Spinal cord (tissue), 10 donors: ENCODE measurements around the gene CHRNA1. TPM values are rescaled to one million over a fixed set of nuclear protein-coding genes. Genes with fewer than 3 reads are reported as not detected.

Experiments
- DNase-seq, 6 donors: peaks; one replicate each; pipeline versions ENCODE4 v3.0.0 to v3.0.0-alpha.2; 2013 to 2015; ENCODE audit warnings: low spot score in 6 of 6, low read depth in 4 of 6
- H3K27ac ChIP-seq: one replicate; pipeline ENCODE4 v1.5.1; 2013; ENCODE audit warnings: low read depth, low read length, control low read depth
- H3K27me3 ChIP-seq: one replicate; pipeline ENCODE4 v1.6.1; 2013; ENCODE audit warnings: low read length; ENCODE audit not compliant: control insufficient read depth, insufficient read depth
- H3K36me3 ChIP-seq: one replicate; pipeline ENCODE4 v1.6.1; 2013; ENCODE audit warnings: low read length; ENCODE audit not compliant: control insufficient read depth, insufficient read depth
- H3K4me1 ChIP-seq: one replicate; pipeline ENCODE4 v1.6.1; 2013; ENCODE audit warnings: low read length; ENCODE audit not compliant: control insufficient read depth, insufficient read depth
- H3K4me3 ChIP-seq: one replicate; pipeline ENCODE4 v1.5.1; 2013; ENCODE audit warnings: low read depth, low read length, control low read depth
- H3K9me3 ChIP-seq: one replicate; pipeline ENCODE4 v1.6.1; 2013; ENCODE audit warnings: low read length; ENCODE audit not compliant: control insufficient read depth, insufficient read depth
- WGBS: methylation state at CpG from one replicate; pipeline ENCODE4 v1.1.5; 2013; ENCODE audit warnings: missing lambda C conversion rate; ENCODE audit not compliant: insufficient coverage; 5-methylcytosine and 5-hydroxymethylcytosine counted together
- polyA plus RNA-seq, 2 donors: library from polyadenylated mRNA; unstranded; fragments of 120-200 nt; gene quantifications; one replicate each; pipeline ENCODE4 v1.2.1, GENCODE V29; 2013; ENCODE audit not compliant: insufficient read length in 2 of 2
- total RNA-seq, 2 donors: library from RNA; depleted of rRNA in 1 of 2; stranded (reverse); fragments of 120-200 nt in 1 of 2; fragments of >200 nt in 1 of 2; gene quantifications; one replicate each; pipeline versions ENCODE4 v1.2.3 to v1.2.4, GENCODE V29; 2013 to 2014
- donor health status: healthy.

CHRNA1 gene
- total and polyA plus RNA-seq, 4 donors, result 0.20 to 0.68 (median 0.22) TPM

GRCh38 chr2:174765576-174765975 lies 1.3 kb upstream of the CHRNA1 start:
- Histone ChIP-seq H3K27ac (no peak overlapping the region), H3K9me3 (no peaks in the 10 kb centered on the region), H3K4me1 (peaks cover 8% of the 10 kb centered on the region), H3K27me3 (no peaks in the 10 kb centered on the region), H3K4me3 (no peak overlapping the region), H3K36me3 (no peaks in the 10 kb centered on the region)
- DNase-seq, result no peak
- 70% methylated on average over 2 of the region's 4 CpGs for WGBS

- H3K4me1 ChIP-seq, result peaks cover 8% of the 10 kb centered on the region
- H3K27me3 ChIP-seq, result no peaks in the 10 kb centered on the region
- no peak overlapping the region for H3K4me3 ChIP-seq
Observed at GRCh38 chr2:174763780-174764179, 492 bp downstream of the CHRNA1 start.

GRCh38 chr2:174762464-174762863 lies 1.8 kb downstream of the CHRNA1 start:
- Histone ChIP-seq H3K4me3 (no peak overlapping the region), H3K4me1 (peaks cover 8% of the 10 kb centered on the region), H3K27me3 (no peaks in the 10 kb centered on the region), H3K27ac (peak overlapping the region; percentile 25), H3K36me3 (no peaks in the 10 kb centered on the region), H3K9me3 (no peaks in the 10 kb centered on the region)
- no peak for DNase-seq
- WGBS, result 57% methylated on average over 2 of the region's 5 CpGs

More at GRCh38 chr2:174763780-174764179, 492 bp downstream of the CHRNA1 start:
- Histone ChIP-seq H3K9me3 (no peaks in the 10 kb centered on the region), H3K36me3 (no peaks in the 10 kb centered on the region), H3K27ac (no peak overlapping the region)
- 100% methylated on average over 1 of the region's 4 CpGs for WGBS
- DNase-seq, result no peak

GRCh38 chr2:174761837-174762236 lies 2.4 kb downstream of the CHRNA1 start:
- Histone ChIP-seq H3K4me3 (no peak overlapping the region), H3K27ac (no peak overlapping the region), H3K36me3 (no peaks in the 10 kb centered on the region), H3K9me3 (no peaks in the 10 kb centered on the region), H3K27me3 (no peaks in the 10 kb centered on the region), H3K4me1 (peaks cover 8% of the 10 kb centered on the region)
- no peak for DNase-seq

GRCh38 chr2:174760845-174761473 lies 3.3 kb downstream of the CHRNA1 start:
- Histone ChIP-seq H3K4me1 (peaks cover 8% of the 10 kb centered on the region), H3K36me3 (no peaks in the 10 kb centered on the region), H3K27ac (no peak overlapping the region), H3K27me3 (no peaks in the 10 kb centered on the region), H3K4me3 (no peak overlapping the region), H3K9me3 (no peaks in the 10 kb centered on the region)
- 100% methylated on average over 2 of the region's 5 CpGs for WGBS
- DNase-seq, result no peak

- no peak for DNase-seq
- Histone ChIP-seq H3K27ac (no peak overlapping the region), H3K4me3 (no peak overlapping the region), H3K4me1 (peaks cover 8% of the 10 kb centered on the region), H3K27me3 (no peaks in the 10 kb centered on the region), H3K36me3 (no peaks in the 10 kb centered on the region), H3K9me3 (no peaks in the 10 kb centered on the region)
- 79% methylated on average over 11 of the region's 11 CpGs for WGBS
Observed at GRCh38 chr2:174759381-174760065, 4.7 kb downstream of the CHRNA1 start.

- H3K27ac ChIP-seq, result no peak overlapping the region
- H3K36me3 ChIP-seq, result no peaks in the 10 kb centered on the region
- no peak overlapping the region for H3K4me3 ChIP-seq
- 55% methylated on average over 6 of the region's 10 CpGs for WGBS
- no peaks in the 10 kb centered on the region for H3K27me3 ChIP-seq
- H3K9me3 ChIP-seq, result no peaks in the 10 kb centered on the region
- no peak for DNase-seq
- H3K4me1 ChIP-seq, result no peaks in the 10 kb centered on the region
Observed at GRCh38 chr2:174756743-174757142, 7.5 kb downstream of the CHRNA1 start.

- Histone ChIP-seq H3K27me3 (no peaks in the 10 kb centered on the region), H3K4me3 (no peak overlapping the region), H3K27ac (no peak overlapping the region), H3K36me3 (no peaks in the 10 kb centered on the region), H3K9me3 (no peaks in the 10 kb centered on the region), H3K4me1 (no peaks in the 10 kb centered on the region)
- 89% methylated on average over 13 of the region's 13 CpGs for WGBS
- DNase-seq, result no peak
Observed at GRCh38 chr2:174753038-174753633, 11.1 kb downstream of the CHRNA1 start.

- H3K27me3 ChIP-seq, result no peaks in the 10 kb centered on the region
- no peaks in the 10 kb centered on the region for H3K36me3 ChIP-seq
Observed at GRCh38 chr2:174752403-174753037, 11.8 kb downstream of the CHRNA1 start.

More at GRCh38 chr2:174752403-174753037, 11.8 kb downstream of the CHRNA1 start:
- 94% methylated on average over 2 of the region's 4 CpGs for WGBS
- no peaks in the 10 kb centered on the region for H3K9me3 ChIP-seq
- H3K4me3 ChIP-seq, result no peak overlapping the region
- H3K4me1 ChIP-seq, result no peaks in the 10 kb centered on the region
- H3K27ac ChIP-seq, result no peak overlapping the region
- no peak for DNase-seq
